Measurements from ENCODE around the gene TRAK2. TPM values are rescaled to one million over a fixed set of nuclear protein-coding genes. Genes with fewer than 3 reads are reported as not detected.

TRAK2 gene
- total and polyA plus RNA-seq, 2 donors (not counting 1 experiment from before 2014, with no cell fraction given): 16.9 to 21.6 TPM

DNA sequence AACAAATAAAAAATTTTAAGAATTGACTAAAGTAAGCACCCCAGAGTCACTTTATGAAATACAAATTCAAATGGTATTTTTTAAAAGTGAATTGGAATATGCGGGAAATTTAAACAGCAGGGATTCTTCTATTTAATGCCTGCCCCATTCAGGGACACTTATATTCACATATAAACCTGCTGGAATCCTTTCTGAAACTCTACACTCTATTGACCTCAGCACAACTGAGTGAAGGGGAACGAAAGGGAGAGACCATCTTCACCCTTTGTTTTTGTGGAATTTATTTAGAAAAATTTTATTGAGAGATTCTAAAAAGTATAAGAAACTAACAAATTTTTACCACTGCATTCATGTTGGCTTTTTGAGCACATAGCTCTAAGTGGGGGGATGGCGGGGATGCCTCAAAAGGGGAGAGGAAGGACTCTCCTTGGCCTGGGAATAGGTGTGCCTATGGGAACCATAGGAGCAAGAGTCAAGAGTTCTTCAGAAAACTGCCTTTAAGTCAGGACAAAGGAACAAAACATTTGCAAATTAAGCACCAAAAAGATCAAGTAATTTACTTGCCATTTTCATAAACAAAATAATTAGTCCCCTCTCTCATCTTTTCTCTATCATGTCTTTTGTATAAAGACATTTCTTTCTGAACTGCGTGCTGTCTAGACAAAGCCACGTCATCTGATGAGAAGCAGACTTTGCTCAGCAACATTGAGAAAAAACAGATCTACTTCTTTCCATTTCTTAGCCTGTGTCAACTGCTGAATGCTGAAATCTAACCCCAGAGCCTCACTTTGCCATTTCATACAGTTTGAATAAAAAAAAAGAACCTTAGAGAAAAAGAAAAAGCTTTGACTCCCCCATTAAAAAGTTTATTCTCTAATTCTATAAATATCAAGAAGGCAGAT, 72.5 kb downstream of the TRAK2 start:
- H3K9me3 ChIP-seq (ENCODE audit: control extremely low read depth in 1 of 3, control insufficient read depth in 2 of 3, insufficient read depth in 1 of 3, low read length in 2 of 3): peaks cover 0 to 9% (median 3%) of the 10 kb centered on the region in 3 donors
- no peak for ATAC-seq (ENCODE audit: low read depth)
- no peaks in the 10 kb centered on the region for H3K79me2 ChIP-seq (ENCODE audit: control insufficient read depth, insufficient read depth, low read length)
- no peak overlapping the region for H3K4me3 Mint-ChIP-seq
- no peak overlapping the region for H3K9ac ChIP-seq (ENCODE audit: low read length)
- TF ChIP-seq EZH2 (IDR thresholded peaks at IDR 0.05; ENCODE audit: borderline replicate concordance, insufficient read depth, low read depth, low read length, poor library complexity, severe bottlenecking): no peak
- TF ChIP-seq, protein P1, sequence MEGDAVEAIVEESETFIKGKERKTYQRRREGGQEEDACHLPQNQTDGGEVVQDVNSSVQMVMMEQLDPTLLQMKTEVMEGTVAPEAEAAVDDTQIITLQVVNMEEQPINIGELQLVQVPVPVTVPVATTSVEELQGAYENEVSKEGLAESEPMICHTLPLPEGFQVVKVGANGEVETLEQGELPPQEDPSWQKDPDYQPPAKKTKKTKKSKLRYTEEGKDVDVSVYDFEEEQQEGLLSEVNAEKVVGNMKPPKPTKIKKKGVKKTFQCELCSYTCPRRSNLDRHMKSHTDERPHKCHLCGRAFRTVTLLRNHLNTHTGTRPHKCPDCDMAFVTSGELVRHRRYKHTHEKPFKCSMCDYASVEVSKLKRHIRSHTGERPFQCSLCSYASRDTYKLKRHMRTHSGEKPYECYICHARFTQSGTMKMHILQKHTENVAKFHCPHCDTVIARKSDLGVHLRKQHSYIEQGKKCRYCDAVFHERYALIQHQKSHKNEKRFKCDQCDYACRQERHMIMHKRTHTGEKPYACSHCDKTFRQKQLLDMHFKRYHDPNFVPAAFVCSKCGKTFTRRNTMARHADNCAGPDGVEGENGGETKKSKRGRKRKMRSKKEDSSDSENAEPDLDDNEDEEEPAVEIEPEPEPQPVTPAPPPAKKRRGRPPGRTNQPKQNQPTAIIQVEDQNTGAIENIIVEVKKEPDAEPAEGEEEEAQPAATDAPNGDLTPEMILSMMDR (IDR thresholded peaks at IDR 0.05): no peak
- H3K4me3 ChIP-seq (ENCODE audit: control extremely low read depth in 1 of 5, extremely low read depth in 1 of 5, insufficient read depth in 1 of 5, low read depth in 2 of 5, low read length in 4 of 5): no peak overlapping the region
- H3K4me1 ChIP-seq (ENCODE audit: control insufficient read depth in 2 of 2, insufficient read depth in 2 of 2, low read length in 2 of 2): no peaks in the 10 kb centered on the region
- no peak for DNase-seq
- H3K4me2 ChIP-seq (replicated peaks; ENCODE audit: low read depth, low read length, poor library complexity, severe bottlenecking): no peak overlapping the region
- H3K27ac ChIP-seq (ENCODE audit: low read length in 2 of 2): no peak overlapping the region
- no peak overlapping the region for H3K27ac Mint-ChIP-seq
- CTCF ChIA-PET: no interaction called here
- H3K27me3 ChIP-seq (replicated peaks in 1 of 4; ENCODE audit: control extremely low read depth in 1 of 4, control insufficient read depth in 3 of 4, insufficient read depth in 4 of 4, low read length in 3 of 4): no peaks in the 10 kb centered on the region
- peaks cover 9 to 36% of the 10 kb centered on the region in 2 experiments for H3K36me3 ChIP-seq (replicated peaks in 1 of 2; ENCODE audit: control extremely low read depth in 1 of 2, control insufficient read depth in 1 of 2, extremely low read depth in 1 of 2, insufficient read depth in 2 of 2, low read length in 1 of 2)
- no peak overlapping the region for H2AFZ ChIP-seq (ENCODE audit: insufficient read depth, low read depth, low read length, poor library complexity, severe bottlenecking)
- no peaks in the 10 kb centered on the region for H4K20me1 ChIP-seq (ENCODE audit: control insufficient read depth, insufficient read depth, low read length, poor library complexity, severe bottlenecking)
- WGBS (ENCODE audit: insufficient coverage): 100% methylated on average over 2 of the region's 5 CpGs
- POLR2A ChIA-PET: no interaction called here
- intact Hi-C loops (cut with micrococcal nuclease): no loop called here
- H3K4me1 Mint-ChIP-seq: peaks cover 5% of the 10 kb centered on the region
- H3K9me3 Mint-ChIP-seq (ENCODE audit: insufficient read depth): peaks cover 2% of the 10 kb centered on the region
- no peaks in the 10 kb centered on the region for H3K27me3 Mint-ChIP-seq

DNA sequence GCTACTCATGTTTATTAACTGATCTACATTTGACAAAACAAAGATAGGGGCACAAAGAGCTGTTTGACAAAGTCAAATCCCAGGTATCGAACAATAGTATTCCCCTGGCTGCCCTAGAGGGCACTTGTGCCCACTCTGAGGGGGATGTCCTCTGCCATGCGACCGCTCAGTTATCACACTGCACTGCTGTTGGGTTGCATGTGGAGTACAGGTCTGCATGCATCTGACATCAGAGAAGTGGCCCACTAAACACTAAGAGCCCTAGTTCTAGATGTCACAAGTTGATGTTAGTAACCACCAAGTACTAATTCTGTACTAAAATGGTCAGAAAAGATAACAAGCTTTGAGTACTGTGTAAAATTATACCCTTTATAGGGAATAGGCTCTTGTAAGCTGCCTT, 74.0 kb downstream of the TRAK2 start:
- H3K36me3 ChIP-seq (replicated peaks in 1 of 2; ENCODE audit: control extremely low read depth in 1 of 2, control insufficient read depth in 1 of 2, extremely low read depth in 1 of 2, insufficient read depth in 2 of 2, low read length in 1 of 2): peaks cover 2 to 22% of the 10 kb centered on the region in 2 experiments
- intact Hi-C loops (cut with micrococcal nuclease): no loop called here
- ChIA-PET POLR2A (no interaction called here), CTCF (interaction anchor here (0.6 to 1.5 kb wide), 2 partner anchors 14 to 113 kb away, joined by 4 read pairs; no protein-coding TSS in a partner anchor)
- H3K4me3 ChIP-seq (ENCODE audit: control extremely low read depth in 1 of 5, extremely low read depth in 1 of 5, insufficient read depth in 1 of 5, low read depth in 2 of 5, low read length in 4 of 5): no peak overlapping the region
- Mint-ChIP-seq H3K9me3 (ENCODE audit: insufficient read depth) (peaks cover 2% of the 10 kb centered on the region), H3K4me3 (no peak overlapping the region), H3K27ac (no peak overlapping the region), H3K4me1 (peaks cover 10% of the 10 kb centered on the region), H3K27me3 (no peaks in the 10 kb centered on the region)
- no peak overlapping the region for H3K4me2 ChIP-seq (replicated peaks; ENCODE audit: low read depth, low read length, poor library complexity, severe bottlenecking)
- no peaks in the 10 kb centered on the region for H3K79me2 ChIP-seq (ENCODE audit: control insufficient read depth, insufficient read depth, low read length)
- TF ChIP-seq EZH2 (IDR thresholded peaks at IDR 0.05; ENCODE audit: borderline replicate concordance, insufficient read depth, low read depth, low read length, poor library complexity, severe bottlenecking): no peak
- TF ChIP-seq, protein P1 (IDR thresholded peaks at IDR 0.05): no peak
- no peaks in the 10 kb centered on the region for H4K20me1 ChIP-seq (ENCODE audit: control insufficient read depth, insufficient read depth, low read length, poor library complexity, severe bottlenecking)
- H3K9ac ChIP-seq (ENCODE audit: low read length): no peak overlapping the region
- peaks cover 0 to 9% (median 3%) of the 10 kb centered on the region in 3 donors for H3K9me3 ChIP-seq (ENCODE audit: control extremely low read depth in 1 of 3, control insufficient read depth in 2 of 3, insufficient read depth in 1 of 3, low read length in 2 of 3)
- no peak overlapping the region for H3K27ac ChIP-seq (ENCODE audit: low read length in 2 of 2)
- no peaks in the 10 kb centered on the region for H3K4me1 ChIP-seq (ENCODE audit: control insufficient read depth in 2 of 2, insufficient read depth in 2 of 2, low read length in 2 of 2)
- H3K27me3 ChIP-seq (replicated peaks in 1 of 4; ENCODE audit: control extremely low read depth in 1 of 4, control insufficient read depth in 3 of 4, insufficient read depth in 4 of 4, low read length in 3 of 4): no peaks in the 10 kb centered on the region
- WGBS (ENCODE audit: insufficient coverage): 100% methylated on average over 1 of the region's 3 CpGs
- no peak for ATAC-seq (ENCODE audit: low read depth)
- no peak for DNase-seq
- no peak overlapping the region for H2AFZ ChIP-seq (ENCODE audit: insufficient read depth, low read depth, low read length, poor library complexity, severe bottlenecking)

Measured in B cell (primary cell).